GM18951 (cell line): ENCODE data around the gene HECTD2.

Experiments used
- POLR2A ChIP-seq: IDR thresholded peaks from 4 replicates; pipeline ENCODE4 v1.6.1; 2011; ENCODE audit warnings: mild to moderate bottlenecking; ENCODE audit not compliant: insufficient read length, insufficient read depth; ENCODE audit errors: extremely low read depth
- in situ Hi-C: fragments of 300-500 bp; cut with MboI; formaldehyde crosslinking; loops from one replicate; pipeline ENCODE4 v1.12.0; 2022; ENCODE audit warnings: low sequenced_read_pairs, mixed read lengths, inconsistent platforms; ENCODE audit not compliant: unreplicated experiment

The HECTD2 gene

DNA sequence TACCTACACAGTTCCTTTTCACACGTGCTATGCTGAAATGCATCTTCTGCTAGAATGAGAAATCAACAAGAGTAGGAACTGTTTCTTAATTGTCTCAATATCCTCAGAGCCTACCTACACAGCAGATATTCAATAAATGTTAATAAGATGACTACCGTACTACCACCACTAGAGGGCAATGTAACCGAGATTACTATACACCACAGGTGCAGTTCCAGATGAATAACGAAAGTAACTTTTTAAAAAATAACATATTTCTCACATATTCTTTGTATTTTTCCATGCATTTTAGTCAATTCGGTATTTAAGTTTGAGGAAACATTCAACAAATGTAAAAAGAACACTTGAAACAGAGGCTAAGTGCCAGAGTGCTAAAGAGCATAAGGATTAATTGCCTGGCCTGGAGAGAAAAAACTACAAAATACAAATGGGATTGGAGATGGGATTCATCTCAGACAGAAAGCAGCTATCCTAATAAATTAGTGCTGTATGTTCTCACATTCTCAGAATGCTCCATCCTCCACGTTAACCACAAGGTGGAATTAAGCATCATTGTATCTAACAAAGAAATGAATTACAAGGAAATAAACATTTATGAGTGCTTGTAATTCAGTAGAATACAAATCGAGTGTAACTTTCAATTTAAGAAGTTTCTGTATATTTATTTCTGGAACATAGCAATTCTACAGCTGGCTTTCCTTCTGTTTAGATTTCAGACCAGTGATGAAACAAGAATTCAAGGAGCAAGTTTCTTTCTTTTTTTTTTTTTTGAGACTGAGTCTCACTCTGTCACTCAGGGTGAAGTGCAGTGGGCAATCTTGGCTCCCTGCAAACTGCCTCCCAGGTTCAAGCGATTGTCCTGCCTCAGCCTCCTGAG is 20.3 kb upstream of the HECTD2 start:
- in situ Hi-C loops: loop anchor here (25.0 kb wide), 1 partner anchor 522 kb away; the partner anchor contains the start of genes BTAF1 and FGFBP3
- no peak for TF ChIP-seq POLR2A

DNA sequence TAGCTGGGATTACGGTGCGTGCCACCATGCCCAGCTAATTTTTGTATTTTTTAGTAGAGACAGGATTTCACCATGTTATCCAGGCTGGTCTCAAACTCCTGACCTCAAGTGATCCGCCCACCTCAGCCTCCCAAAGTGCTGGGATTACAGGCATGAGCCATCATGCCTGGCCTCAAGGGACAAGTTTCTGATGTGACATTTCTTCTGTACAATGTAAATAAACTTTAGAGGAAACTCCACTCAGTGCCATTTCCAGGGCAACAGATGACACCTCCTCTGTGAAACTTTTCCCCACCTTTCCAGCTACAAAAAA is 19.7 kb upstream of the HECTD2 start:
- in situ Hi-C loops: loop anchor here (25.0 kb wide), 1 partner anchor 522 kb away; the partner anchor contains the start of genes BTAF1 and FGFBP3

DNA sequence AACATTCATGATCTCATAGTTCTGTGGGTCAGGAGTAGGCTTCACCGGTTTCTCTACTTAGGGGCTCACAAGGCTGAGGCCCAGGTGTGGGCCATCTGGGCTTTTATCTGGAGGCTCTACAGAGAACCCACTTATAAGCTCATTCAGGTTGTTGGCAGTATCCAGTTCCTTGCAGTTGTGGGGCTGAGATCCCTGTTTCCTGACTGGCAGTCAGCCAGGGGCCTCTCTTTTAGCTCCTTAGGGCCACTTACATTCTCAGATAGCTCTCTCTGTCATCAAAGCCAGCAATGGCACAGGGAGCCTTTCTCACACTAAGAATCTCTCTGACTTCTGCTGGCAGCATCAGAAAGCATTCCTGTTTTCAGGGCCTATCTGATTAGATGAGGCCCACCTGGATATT is 18.2 kb upstream of the HECTD2 start:
- no peak for TF ChIP-seq POLR2A
- in situ Hi-C loops: loop anchor here (25.0 kb wide), 1 partner anchor 520 kb away; the partner anchor contains the start of genes BTAF1 and FGFBP3

DNA sequence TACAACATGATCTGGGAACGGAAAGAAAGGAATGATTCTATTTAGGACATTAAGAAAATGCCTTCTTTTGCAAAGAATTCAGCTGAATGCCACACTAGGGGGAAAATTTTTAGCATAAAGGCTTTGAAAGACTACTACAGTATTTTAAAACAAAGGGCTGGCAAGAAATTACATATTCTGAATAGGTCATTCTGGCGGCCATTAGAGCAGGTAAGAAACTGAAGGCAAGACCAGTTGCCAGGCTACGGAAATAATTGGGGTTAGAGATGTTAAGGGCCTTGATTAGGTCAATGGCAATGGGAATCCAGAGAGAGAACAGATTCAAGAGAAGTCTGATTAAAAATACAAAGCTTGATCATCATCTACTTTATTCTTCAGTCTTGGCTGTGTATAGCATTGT is 3.8 kb upstream of the HECTD2 start:
- TF ChIP-seq POLR2A: no peak
- in situ Hi-C loops: loop anchor here (25.0 kb wide), 1 partner anchor 519 kb away; no protein-coding TSS in a partner anchor

DNA sequence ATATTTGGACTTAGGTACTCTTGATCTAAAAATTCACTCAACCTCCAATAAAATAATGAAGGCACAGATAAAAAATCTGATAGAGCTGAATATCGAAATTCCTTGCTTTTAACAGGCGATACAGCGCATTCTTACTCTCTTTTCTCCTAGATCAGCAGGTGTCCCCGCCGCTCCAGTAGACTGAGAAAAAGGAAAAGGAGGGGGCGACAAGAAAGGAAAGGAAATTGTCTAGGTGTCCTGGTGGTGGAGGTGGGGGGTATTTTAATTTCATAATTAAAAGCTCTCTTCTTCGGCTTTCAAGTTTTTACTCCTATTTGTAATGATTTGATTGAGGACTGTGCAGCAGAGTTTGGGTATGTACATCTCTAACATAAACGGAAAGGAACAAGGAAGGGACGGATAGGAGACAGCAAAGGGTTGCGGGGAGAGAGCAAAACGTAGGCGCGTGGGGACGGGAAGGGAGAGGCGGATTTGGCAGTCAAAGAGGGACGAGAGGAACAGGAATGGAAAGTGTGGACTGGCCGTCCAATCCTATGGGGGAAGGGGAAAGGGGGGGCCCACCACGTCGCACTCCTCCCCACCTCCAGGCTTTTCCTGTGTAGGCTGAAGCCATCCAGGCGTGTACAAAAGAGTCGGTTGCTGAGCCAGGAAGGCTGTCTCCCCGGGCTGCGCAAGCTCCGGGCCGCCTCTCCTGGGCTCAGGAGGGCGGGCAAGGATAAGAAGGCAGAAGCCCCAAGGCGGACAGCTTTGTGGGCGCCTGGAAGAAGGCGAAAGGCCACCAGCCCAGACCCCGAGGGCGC is 875 bp upstream of the HECTD2 start:
- TF ChIP-seq POLR2A: no peak

DNA sequence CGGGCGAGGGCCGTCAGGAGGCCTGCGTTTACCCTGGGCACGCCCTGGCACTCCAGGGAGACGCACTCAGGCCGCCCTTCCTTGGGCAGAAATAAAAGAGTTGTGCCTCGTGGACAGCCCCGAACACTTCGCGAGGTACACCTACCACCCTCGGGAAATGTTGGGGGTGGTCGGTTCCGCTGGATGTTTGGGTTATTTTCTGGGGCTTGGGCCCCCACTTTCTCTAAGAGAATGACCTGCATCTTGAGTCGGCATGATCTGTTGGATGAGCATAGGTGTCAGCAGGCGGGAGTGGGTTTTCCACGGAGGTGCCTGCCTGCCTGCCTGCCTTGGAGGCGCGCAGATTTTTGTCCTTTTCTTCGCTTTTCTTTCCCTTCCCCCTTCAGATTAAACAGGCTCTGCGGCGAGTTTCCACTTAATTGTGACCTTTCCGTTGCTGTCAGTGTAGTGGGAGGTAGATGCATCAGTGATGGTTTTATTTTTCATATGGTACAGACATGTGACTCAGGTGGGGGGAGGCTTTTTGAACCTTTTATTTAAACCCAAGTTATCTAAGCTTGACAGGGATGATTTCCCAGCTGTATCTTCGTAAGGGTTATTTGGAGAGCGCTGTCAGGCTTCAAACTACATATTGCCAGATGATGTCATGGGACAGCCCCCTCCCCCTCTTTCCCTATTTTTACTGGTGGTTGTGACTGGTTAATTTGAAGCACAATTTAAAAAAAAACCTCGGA is 661 bp downstream of the HECTD2 start:
- in situ Hi-C loops: loop anchor here (25.0 kb wide), 1 partner anchor 524 kb away; no protein-coding TSS in a partner anchor

More for the DNA sequence above, 875 bp upstream of the HECTD2 start:
- in situ Hi-C loops: loop anchor here (25.0 kb wide), 1 partner anchor 522 kb away; no protein-coding TSS in a partner anchor

DNA sequence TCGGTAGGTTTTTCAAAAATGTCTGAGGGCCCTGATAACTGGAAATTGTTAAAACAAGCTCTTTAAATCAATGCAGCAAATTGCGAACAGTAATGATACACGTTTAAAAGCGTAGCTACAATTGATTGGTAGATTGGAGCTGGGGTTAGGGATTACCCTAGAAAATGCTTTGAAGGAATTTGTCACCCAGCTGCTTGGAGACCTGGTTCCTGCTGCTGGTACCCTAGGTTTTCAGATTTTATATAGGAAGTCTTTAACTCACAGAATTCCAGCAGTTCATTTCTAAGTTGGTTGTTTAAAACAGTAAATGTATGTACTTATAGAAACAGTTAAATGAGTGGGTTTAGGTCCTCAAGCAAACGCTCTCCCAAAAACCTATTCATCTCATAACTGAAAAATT is 1.5 kb downstream of the HECTD2 start:
- no peak for TF ChIP-seq POLR2A
- in situ Hi-C loops: loop anchor here (25.0 kb wide), 1 partner anchor 524 kb away; no protein-coding TSS in a partner anchor

More for the DNA sequence above, 661 bp downstream of the HECTD2 start:
- TF ChIP-seq POLR2A: no peak

DNA sequence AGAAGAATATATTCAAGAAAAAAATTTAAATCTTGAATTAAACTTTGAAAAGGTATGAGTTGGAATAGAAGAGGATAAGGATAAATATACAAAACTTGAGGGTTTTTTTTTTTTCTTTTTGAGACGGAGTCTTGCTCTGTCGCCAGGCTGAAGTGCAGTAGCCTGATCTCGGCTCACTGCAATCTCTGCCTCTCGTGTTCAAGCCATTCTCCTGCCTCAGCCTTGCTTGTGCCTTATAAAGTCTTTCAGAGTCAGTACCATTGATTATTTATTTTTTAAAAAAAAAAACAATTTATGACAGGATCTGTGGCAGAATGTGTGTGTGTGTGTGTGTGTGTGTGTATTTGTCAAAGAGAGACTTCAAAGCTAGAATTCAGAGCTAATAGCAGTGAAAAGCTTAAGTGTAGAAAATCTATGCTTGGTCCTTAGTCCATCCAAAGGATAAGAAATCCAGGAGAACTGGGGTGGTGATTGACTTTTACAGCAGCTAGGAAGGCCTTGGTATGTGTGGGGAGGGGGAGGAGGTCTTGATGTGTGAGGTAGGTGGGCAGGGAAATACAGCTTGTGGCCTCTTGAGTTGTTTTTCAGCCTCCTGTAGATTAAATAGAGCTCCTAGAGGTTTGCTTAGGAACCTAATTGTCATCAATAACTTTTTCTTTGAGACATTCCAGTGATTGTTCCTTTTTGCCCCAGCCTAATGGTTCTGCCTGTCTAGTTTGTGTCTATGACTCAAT is 2.4 kb downstream of the HECTD2 start:
- in situ Hi-C loops: loop anchor here (25.0 kb wide), 1 partner anchor 525 kb away; no protein-coding TSS in a partner anchor

DNA sequence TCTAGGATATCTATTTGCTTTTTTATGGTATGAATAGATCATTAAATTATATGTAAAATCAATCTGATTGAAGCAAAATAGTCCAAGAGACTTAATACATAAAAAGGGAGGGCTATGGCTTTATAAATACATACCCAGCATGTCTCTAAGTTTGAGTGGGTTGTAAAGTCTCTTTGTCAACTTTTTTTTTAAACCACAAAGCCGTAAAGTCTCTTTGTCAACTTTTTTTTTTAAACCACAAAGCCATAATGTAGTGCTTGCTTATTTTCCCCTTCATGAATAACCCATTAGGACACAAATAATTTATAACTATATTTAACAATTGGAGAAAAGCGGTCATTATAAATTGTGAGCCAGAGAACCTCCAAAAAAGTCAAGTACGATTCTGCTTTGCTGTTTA is 5.7 kb downstream of the HECTD2 start:
- TF ChIP-seq POLR2A: no peak
- in situ Hi-C loops: loop anchor here (25.0 kb wide), 1 partner anchor 529 kb away; no protein-coding TSS in a partner anchor

More for the DNA sequence above, 2.4 kb downstream of the HECTD2 start:
- no peak for TF ChIP-seq POLR2A

DNA sequence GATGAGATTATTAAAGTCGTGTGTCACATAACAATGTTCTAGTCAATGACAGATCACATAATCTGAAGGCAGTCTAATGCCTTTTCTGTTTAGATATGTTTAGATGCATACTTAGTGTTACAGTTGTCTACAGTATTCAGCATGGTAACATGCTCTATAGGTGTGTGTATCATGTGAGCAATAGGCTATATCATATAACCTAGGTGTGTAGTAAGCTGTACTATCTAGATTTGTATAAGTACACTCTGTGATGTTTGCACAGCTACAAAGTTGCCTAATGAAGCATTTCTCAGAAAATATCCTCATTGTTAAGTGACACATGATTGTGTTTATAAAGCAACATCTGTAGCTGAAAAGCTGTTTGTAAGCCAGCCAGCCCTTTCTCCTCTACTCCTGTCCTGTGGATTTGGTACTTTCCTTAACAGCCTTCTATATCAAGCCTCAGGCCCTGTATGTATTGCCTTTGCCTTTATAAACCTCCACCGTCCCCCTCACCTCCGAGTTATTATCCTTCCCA is 6.3 kb downstream of the HECTD2 start:
- in situ Hi-C loops: loop anchor here (25.0 kb wide), 1 partner anchor 529 kb away; no protein-coding TSS in a partner anchor
- TF ChIP-seq POLR2A: no peak

DNA sequence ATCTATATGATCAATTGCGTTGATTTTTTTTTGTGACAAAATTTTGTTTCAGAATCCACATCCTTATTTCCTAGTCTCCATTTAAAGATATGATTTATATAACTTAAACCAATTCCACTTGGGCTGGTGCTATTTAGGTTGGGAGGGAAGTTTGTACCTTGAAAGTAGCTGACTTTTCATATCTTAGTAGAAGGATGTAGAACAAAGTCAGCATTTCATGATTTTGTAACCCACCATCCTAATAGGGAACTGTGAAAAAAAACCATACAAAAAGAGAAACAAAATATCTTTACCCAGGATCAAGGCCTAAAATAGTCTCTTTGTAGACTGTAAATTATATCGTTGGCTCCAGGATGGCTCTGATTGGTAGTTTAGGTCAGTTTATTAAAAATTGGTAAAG is 8.3 kb downstream of the HECTD2 start:
- in situ Hi-C loops: loop anchor here (25.0 kb wide), 1 partner anchor 531 kb away; no protein-coding TSS in a partner anchor

DNA sequence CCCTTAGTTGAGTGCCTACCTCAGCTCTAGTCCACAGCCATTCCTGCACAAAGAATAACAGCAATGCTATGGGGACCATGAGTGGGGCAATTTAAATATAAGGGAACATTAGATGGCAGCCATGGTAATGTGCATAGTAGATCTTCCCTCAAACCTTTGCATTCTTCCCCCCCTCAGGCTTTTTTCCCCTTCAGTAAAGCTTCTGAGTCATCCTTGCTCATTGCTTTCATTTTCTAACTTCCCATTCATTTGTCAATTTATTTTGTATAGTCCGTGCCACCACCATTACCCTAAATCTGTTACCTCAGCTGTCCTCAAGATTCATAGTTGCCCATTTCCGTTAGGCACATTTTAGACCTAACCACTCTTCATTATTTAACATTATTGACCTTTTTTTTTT is 10.7 kb downstream of the HECTD2 start:
- TF ChIP-seq POLR2A: no peak
- in situ Hi-C loops: loop anchor here (25.0 kb wide), 1 partner anchor 534 kb away; no protein-coding TSS in a partner anchor

More for the DNA sequence above, 8.3 kb downstream of the HECTD2 start:
- no peak for TF ChIP-seq POLR2A
